Activated CD4-positive, alpha-beta T cell treated with anti-CD3 and anti-CD28 coated beads, Interleukin-2, amount 10 ng/mL, durations not matched to agents 24 days and 14 days (primary cell): ENCODE measurements around the gene SMARCE1. TPM values are rescaled to one million over a fixed set of nuclear protein-coding genes. Genes with fewer than 3 reads are reported as not detected.

Source experiments
- DNase-seq: peaks from one replicate; pipeline ENCODE4 v3.0.0; 2022
- H3K27ac Mint-ChIP-seq: one replicate; pipeline ENCODE4 v1.8.0; 2022; ENCODE audit warnings: mild to moderate bottlenecking, mixed read lengths
- H3K27me3 Mint-ChIP-seq: one replicate; pipeline ENCODE4 v1.8.0; 2022; ENCODE audit warnings: mixed read lengths
- H3K36me3 Mint-ChIP-seq: one replicate; pipeline ENCODE4 v1.8.0; 2022; ENCODE audit warnings: low read depth, mild to moderate bottlenecking, mixed read lengths
- H3K4me1 Mint-ChIP-seq: one replicate; pipeline ENCODE4 v1.8.0; 2021; ENCODE audit warnings: mixed read lengths
- H3K4me3 Mint-ChIP-seq: one replicate; pipeline ENCODE4 v1.8.0; 2022; ENCODE audit warnings: mild to moderate bottlenecking, moderate library complexity, mixed read lengths
- H3K9me3 Mint-ChIP-seq: one replicate; pipeline ENCODE4 v1.8.0; 2021; ENCODE audit warnings: mixed read lengths
- intact Hi-C: fragments of 100-400 bp; cut with micrococcal nuclease; formaldehyde crosslinking; loops from one replicate; pipeline ENCODE4 v1.15.1; 2023
- total RNA-seq: library from RNA; stranded (reverse); gene quantifications from 2 replicates; pipeline ENCODE4 v1.2.3, GENCODE V29; 2022

SMARCE1 gene
- total RNA-seq, 1 donor from 2014 or later = 125 TPM

- intact Hi-C loops = no loop called here
- no peak overlapping the region for H3K27ac Mint-ChIP-seq
- H3K27me3 Mint-ChIP-seq = no peaks in the 10 kb centered on the region
- H3K9me3 Mint-ChIP-seq = no peaks in the 10 kb centered on the region
- H3K4me3 Mint-ChIP-seq = no peak overlapping the region
- H3K4me1 Mint-ChIP-seq = peaks cover 44% of the 10 kb centered on the region
- DNase-seq = no peak
- H3K36me3 Mint-ChIP-seq = peaks cover 24% of the 10 kb centered on the region
These were observed 22.3 kb downstream of the SMARCE1 start for GRCh38 chr17:40625311-40625710.

DNA sequence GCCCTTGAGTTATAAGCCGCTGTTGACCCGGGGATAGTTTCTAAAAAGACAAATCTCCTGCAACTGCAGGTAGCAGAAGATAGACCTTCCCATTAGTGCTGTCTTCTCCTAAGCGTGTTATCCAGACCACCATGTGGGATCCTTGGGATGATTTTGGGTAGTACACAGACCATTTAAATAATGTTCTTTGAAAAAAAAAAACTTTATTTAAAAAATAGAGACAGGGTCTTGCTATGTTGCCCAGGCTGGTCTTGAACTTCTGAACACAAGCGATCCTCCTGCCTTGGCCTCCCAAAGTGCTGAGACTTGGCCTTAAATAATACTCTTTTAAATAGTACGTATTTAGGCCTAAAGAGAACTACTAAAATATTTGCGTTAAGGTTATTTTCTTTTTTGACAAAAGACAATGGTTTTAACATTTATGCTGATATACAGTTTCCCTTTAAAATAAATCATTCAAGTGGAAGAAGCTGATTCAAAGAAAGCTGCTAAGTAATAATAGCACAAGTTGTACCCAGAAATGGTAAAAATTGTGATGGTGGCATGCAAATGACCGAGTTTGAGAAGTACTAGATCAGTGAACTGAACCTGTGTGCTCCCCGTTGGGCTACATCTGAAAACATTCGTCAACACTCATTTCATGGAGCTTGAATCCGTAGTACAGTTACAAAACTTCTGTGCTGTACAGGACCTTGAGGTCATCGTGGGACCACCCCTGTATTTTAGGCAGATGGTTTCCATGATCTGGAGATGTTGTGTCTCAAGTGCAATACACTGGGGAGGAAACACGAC is 24.0 kb downstream of the SMARCE1 start:
- Mint-ChIP-seq H3K36me3 (peaks cover 15% of the 10 kb centered on the region), H3K27me3 (no peaks in the 10 kb centered on the region), H3K4me1 (peaks cover 43% of the 10 kb centered on the region), H3K9me3 (no peaks in the 10 kb centered on the region), H3K4me3 (no peak overlapping the region), H3K27ac (no peak overlapping the region)
- no peak for DNase-seq
- intact Hi-C loops = loop anchor here (5.0 kb wide), 1 partner anchor 194 kb away; no protein-coding TSS in a partner anchor

- Mint-ChIP-seq H3K4me3 (peak overlapping the region; percentile 5), H3K36me3 (peaks cover 8% of the 10 kb centered on the region), H3K4me1 (peaks cover 47% of the 10 kb centered on the region), H3K27ac (peak overlapping the region; percentile 31), H3K27me3 (no peaks in the 10 kb centered on the region), H3K9me3 (no peaks in the 10 kb centered on the region)
- intact Hi-C loops = loop anchor here (5.0 kb wide), 1 partner anchor 195 kb away; no protein-coding TSS in a partner anchor
- peak; percentile 75 for DNase-seq
These were observed 25.1 kb downstream of the SMARCE1 start for GRCh38 chr17:40622509-40622928.

DNA sequence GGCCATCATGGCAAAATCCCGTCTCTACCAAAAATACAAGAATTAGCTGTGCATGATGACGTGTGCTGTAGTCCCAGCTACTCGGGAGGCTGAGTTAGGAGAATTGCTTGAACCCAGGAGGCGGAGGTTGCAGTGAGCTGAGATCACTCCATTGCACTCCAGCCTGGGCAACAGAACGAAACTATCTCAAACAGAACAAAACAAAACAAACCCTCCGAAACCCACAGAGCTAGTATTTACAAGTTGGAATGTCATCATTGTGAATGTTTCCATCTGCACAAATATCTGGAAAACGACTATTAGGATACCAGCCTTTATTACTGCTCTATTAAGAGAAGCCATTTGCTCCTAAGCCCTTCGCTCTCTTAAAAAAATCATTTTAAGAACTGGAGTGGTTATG is 26.0 kb downstream of the SMARCE1 start:
- no peaks in the 10 kb centered on the region for H3K27me3 Mint-ChIP-seq
- intact Hi-C loops = loop anchor here (2.0 to 5.0 kb wide), 2 partner anchors 27 to 196 kb away; no protein-coding TSS in a partner anchor
- DNase-seq = no peak
- H3K4me1 Mint-ChIP-seq = peaks cover 55% of the 10 kb centered on the region
- H3K27ac Mint-ChIP-seq = peak overlapping the region; percentile 15
- no peaks in the 10 kb centered on the region for H3K9me3 Mint-ChIP-seq
- H3K4me3 Mint-ChIP-seq = no peak overlapping the region
- H3K36me3 Mint-ChIP-seq = no peaks in the 10 kb centered on the region

GRCh38 chr17:40621019-40621418 is 26.6 kb downstream of the SMARCE1 start:
- H3K4me3 Mint-ChIP-seq = no peak overlapping the region
- intact Hi-C loops = loop anchor here (2.0 to 5.0 kb wide), 2 partner anchors 28 to 196 kb away; no protein-coding TSS in a partner anchor
- no peaks in the 10 kb centered on the region for H3K36me3 Mint-ChIP-seq
- no peaks in the 10 kb centered on the region for H3K27me3 Mint-ChIP-seq
- peaks cover 59% of the 10 kb centered on the region for H3K4me1 Mint-ChIP-seq
- peak; percentile 55 for DNase-seq
- H3K9me3 Mint-ChIP-seq = no peaks in the 10 kb centered on the region
- H3K27ac Mint-ChIP-seq = peak overlapping the region; percentile 66

DNA sequence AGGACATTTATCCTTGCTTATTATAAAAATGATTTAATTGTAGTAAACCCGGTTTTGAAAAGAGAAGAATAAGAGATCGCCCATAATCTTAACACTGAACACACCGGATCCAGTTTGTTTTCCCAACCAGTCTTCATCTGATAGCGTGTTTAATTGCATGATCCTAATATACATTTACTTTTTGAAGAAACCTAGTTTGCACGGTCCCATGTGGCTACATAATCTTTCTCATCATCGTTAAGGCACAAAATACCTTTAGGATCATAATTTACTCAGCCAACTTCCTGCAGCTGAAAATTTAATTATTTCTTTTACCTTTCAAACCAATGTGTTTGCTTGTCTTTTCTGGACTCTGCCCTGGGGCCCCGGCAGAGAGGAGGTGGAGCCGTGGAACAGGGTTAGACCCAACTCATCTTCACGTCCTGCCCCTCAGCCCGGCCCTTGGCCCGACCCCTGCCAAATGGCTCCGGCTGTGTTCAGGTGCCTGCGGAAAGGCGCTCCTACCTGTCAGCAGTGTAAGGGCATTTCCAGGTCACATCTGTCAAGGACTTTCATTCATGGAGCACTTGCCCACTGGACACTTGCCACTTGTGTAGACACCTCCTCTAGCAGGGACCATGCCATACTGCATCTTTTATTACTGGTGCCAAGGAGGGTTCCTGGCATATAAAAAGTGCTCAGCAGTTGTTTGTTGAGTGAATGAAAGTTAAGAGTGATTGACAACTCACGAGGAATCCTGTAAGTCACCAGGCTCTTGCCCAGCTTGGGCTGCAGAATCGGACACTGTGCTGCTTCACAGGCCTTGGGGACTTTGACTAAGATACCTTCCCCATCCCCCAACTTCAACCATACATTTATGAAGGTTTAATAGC is 28.6 kb downstream of the SMARCE1 start:
- Mint-ChIP-seq H3K4me3 (peak overlapping the region; percentile 78), H3K27ac (no peak overlapping the region), H3K36me3 (no peaks in the 10 kb centered on the region), H3K4me1 (peaks cover 63% of the 10 kb centered on the region), H3K9me3 (no peaks in the 10 kb centered on the region), H3K27me3 (no peaks in the 10 kb centered on the region)
- peak; percentile 56 for DNase-seq
- intact Hi-C loops = no loop called here

GRCh38 chr17:40617678-40618240 is 29.9 kb downstream of the SMARCE1 start:
- no peak overlapping the region for H3K27ac Mint-ChIP-seq

GRCh38 chr17:40616592-40616991 is 31.0 kb downstream of the SMARCE1 start:
- Mint-ChIP-seq H3K27me3 (no peaks in the 10 kb centered on the region), H3K4me3 (no peak overlapping the region), H3K4me1 (peaks cover 64% of the 10 kb centered on the region), H3K27ac (peak overlapping the region; percentile 67), H3K9me3 (no peaks in the 10 kb centered on the region), H3K36me3 (no peaks in the 10 kb centered on the region)
- peak; percentile 54 for DNase-seq
- intact Hi-C loops = no loop called here

More at GRCh38 chr17:40617678-40618240, 29.9 kb downstream of the SMARCE1 start:
- intact Hi-C loops = no loop called here
- no peak for DNase-seq
- Mint-ChIP-seq H3K4me1 (peaks cover 66% of the 10 kb centered on the region), H3K4me3 (no peak overlapping the region), H3K36me3 (no peaks in the 10 kb centered on the region), H3K9me3 (no peaks in the 10 kb centered on the region), H3K27me3 (no peaks in the 10 kb centered on the region)

- DNase-seq = peak; percentile 50
- no peaks in the 10 kb centered on the region for H3K9me3 Mint-ChIP-seq
- H3K4me3 Mint-ChIP-seq = no peak overlapping the region
- peaks cover 66% of the 10 kb centered on the region for H3K4me1 Mint-ChIP-seq
- peak overlapping the region; percentile 85 for H3K27ac Mint-ChIP-seq
- no peaks in the 10 kb centered on the region for H3K27me3 Mint-ChIP-seq
- no peaks in the 10 kb centered on the region for H3K36me3 Mint-ChIP-seq
- intact Hi-C loops = loop anchor here (1.0 to 2.0 kb wide), 3 partner anchors 9 to 53 kb away; no protein-coding TSS in a partner anchor
These were observed 31.7 kb downstream of the SMARCE1 start for GRCh38 chr17:40615841-40616476.

- Mint-ChIP-seq H3K9me3 (no peaks in the 10 kb centered on the region), H3K27me3 (no peaks in the 10 kb centered on the region), H3K4me1 (peaks cover 67% of the 10 kb centered on the region), H3K36me3 (no peaks in the 10 kb centered on the region), H3K4me3 (peak overlapping the region; percentile 47), H3K27ac (peak overlapping the region; percentile 85)
- intact Hi-C loops = loop anchor here (1.0 to 2.0 kb wide), 3 partner anchors 8 to 52 kb away; no protein-coding TSS in a partner anchor
- peak; percentile 81 for DNase-seq
These were observed 32.4 kb downstream of the SMARCE1 start for GRCh38 chr17:40615068-40615840.

- Mint-ChIP-seq H3K27me3 (no peaks in the 10 kb centered on the region), H3K27ac (peak overlapping the region; percentile 85), H3K9me3 (peaks cover 1% of the 10 kb centered on the region), H3K4me3 (peak overlapping the region; percentile 47), H3K4me1 (peaks cover 67% of the 10 kb centered on the region), H3K36me3 (no peaks in the 10 kb centered on the region)
- peak; percentile 58 for DNase-seq
- intact Hi-C loops = loop anchor here (1.0 to 2.0 kb wide), 3 partner anchors 7 to 52 kb away; no protein-coding TSS in a partner anchor
These were observed 33.1 kb downstream of the SMARCE1 start for GRCh38 chr17:40614431-40615067.

DNA sequence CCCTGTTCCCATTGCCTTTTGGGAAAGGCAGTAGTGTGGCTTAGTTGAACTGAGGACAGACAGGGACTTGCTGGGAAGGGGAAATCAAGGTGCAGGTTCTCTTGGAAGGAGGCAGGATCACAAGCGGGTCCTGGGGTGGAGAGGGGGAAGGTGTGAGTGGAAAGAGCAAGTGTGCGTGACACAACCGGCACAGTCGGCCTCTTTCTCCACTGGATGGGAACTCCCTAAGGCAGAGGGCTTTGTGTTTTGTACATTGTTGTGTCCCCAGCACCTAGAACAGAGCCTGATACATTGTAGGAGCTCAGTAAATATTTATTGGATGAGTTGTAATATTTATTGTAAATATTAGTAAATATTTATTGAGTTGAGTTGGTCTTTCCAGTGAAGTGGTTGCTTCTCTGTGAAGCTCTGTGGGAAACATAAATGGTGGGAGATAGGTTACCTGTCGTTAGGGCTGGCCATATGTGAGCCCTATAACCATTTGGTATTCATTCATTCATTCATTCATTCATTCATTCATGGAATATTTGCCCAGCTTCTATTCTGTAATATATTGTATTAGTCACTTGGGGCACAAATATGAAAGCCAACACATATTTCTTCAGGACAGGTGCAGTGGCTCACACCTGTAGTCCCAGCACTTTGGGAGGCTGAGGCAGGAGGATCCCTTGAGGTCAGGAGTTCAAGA is 34.0 kb downstream of the SMARCE1 start:
- Mint-ChIP-seq H3K27ac (peak overlapping the region; percentile 92), H3K4me1 (peaks cover 76% of the 10 kb centered on the region), H3K36me3 (no peaks in the 10 kb centered on the region), H3K9me3 (peaks cover 7% of the 10 kb centered on the region), H3K4me3 (peak overlapping the region; percentile 74), H3K27me3 (no peaks in the 10 kb centered on the region)
- no peak for DNase-seq
- intact Hi-C loops = loop anchor here (2.0 kb wide), 1 partner anchor 51 kb away; no protein-coding TSS in a partner anchor
